Measurements from ENCODE around the gene FOXP1. TPM values are rescaled to one million over a fixed set of nuclear protein-coding genes. Genes with fewer than 3 reads are reported as not detected.

The FOXP1 gene
- total RNA-seq, 2 experiments from 2014 or later: 493 to 508 TPM

DNA sequence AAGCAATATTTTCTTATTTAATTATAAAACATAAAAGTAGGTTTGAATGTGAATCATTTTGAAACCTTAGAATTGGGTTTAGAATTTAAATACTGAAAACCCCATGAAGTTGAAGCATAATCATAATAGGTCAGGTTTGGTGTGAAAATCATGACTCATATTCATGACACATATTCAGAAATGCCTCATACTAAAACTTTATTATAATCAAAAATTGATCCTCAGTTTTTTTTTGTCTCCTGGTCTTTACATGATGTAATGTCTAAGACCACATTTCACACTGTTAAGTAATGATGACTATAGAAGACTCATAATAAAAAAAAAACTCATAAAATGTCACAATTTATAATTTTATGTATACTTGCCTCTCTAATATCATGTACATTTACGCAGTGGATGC is 190.4 kb downstream of the FOXP1 start:
- Histone ChIP-seq H3K27me3 (ENCODE audit: control insufficient read depth in 1 of 2, insufficient read depth in 2 of 2, low read length in 2 of 2) (no peaks in the 10 kb centered on the region), H3K36me3 (ENCODE audit: insufficient read depth, low read length) (no peaks in the 10 kb centered on the region), H3K4me1 (ENCODE audit: insufficient read depth, low read length) (peaks cover 40% of the 10 kb centered on the region), H3K4me3 (ENCODE audit: low read length) (no peak overlapping the region), H3K27ac (ENCODE audit: low read depth in 1 of 2, low read length in 2 of 2) (peak overlapping the region in 1 of 2 donors; percentile 26), H3K9me3 (ENCODE audit: control insufficient read depth in 1 of 2, insufficient read depth in 1 of 2, low read length in 2 of 2) (no peaks in the 10 kb centered on the region)
- Mint-ChIP-seq H3K27ac (peak overlapping the region; percentile 65), H3K4me3 (no peak overlapping the region), H3K4me1 (ENCODE audit: low read depth) (peaks cover 82% of the 10 kb centered on the region), H3K9me3 (no peaks in the 10 kb centered on the region), H3K27me3 (no peaks in the 10 kb centered on the region), H3K36me3 (ENCODE audit: low read depth) (peaks cover 19% of the 10 kb centered on the region)
- DNase-seq (peak in 2 of 14 experiments; percentile 45 to 55), ATAC-seq (ENCODE audit: poor library complexity) (no peak)
- no peak for TF ChIP-seq CTCF (IDR thresholded peaks at IDR 0.05)
- intact Hi-C loops (cut with DNase I, micrococcal nuclease): loop anchor here in 1 of 2 experiments (5.0 kb wide), 1 partner anchor 39 kb away; no protein-coding TSS in a partner anchor
- ChIA-PET CTCF (no interaction called here), POLR2A (no interaction called here)

DNA sequence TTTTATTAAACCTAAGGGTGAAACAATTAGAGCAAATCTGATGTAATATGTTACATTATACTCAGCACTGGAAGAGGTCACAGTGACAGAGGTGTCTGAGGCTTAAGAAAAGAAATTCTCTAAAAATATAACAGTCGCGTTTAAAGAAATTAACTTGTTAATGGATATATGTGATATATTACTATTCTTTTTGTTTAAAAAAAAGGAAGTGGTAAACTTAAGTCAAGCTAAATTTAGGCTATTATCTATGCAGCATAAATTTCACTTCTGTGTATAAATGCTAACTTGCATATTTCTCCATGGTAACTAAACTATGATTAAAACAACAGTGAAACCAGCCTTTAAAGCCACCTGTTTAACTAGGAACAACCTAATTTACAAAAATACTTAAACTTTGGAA is 191.3 kb downstream of the FOXP1 start:
- intact Hi-C loops (cut with DNase I, micrococcal nuclease): loop anchor here in 1 of 2 experiments (5.0 kb wide), 1 partner anchor 40 kb away; no protein-coding TSS in a partner anchor
- no peak for TF ChIP-seq CTCF (IDR thresholded peaks at IDR 0.05)
- Histone ChIP-seq H3K9me3 (ENCODE audit: control insufficient read depth in 1 of 2, insufficient read depth in 1 of 2, low read length in 2 of 2) (no peaks in the 10 kb centered on the region), H3K27me3 (ENCODE audit: control insufficient read depth in 1 of 2, insufficient read depth in 2 of 2, low read length in 2 of 2) (no peaks in the 10 kb centered on the region), H3K4me1 (ENCODE audit: insufficient read depth, low read length) (peaks cover 37% of the 10 kb centered on the region), H3K27ac (ENCODE audit: low read depth in 1 of 2, low read length in 2 of 2) (peak overlapping the region; percentile 32 to 84), H3K4me3 (ENCODE audit: low read length) (no peak overlapping the region), H3K36me3 (ENCODE audit: insufficient read depth, low read length) (no peaks in the 10 kb centered on the region)
- no peaks in the 10 kb centered on the region for H3K27me3 Mint-ChIP-seq
- H3K4me1 Mint-ChIP-seq (ENCODE audit: low read depth): peaks cover 82% of the 10 kb centered on the region
- peaks cover 22% of the 10 kb centered on the region for H3K36me3 Mint-ChIP-seq (ENCODE audit: low read depth)
- DNase-seq (peak in 3 of 14 experiments; percentile 37 to 57 (median 42)), ATAC-seq (ENCODE audit: poor library complexity) (peak; percentile 32)
- CTCF ChIA-PET: interaction anchor here (0.6 kb wide), 1 partner anchor 56 kb away, joined by 4 read pairs; no protein-coding TSS in a partner anchor
- H3K4me3 Mint-ChIP-seq: peak overlapping the region; percentile 75
- POLR2A ChIA-PET: interaction anchor here (0.7 to 1.4 kb wide), 3 partner anchors 36 to 51 kb away, joined by 3 to 4 read pairs (median 3); no protein-coding TSS in a partner anchor
- no peaks in the 10 kb centered on the region for H3K9me3 Mint-ChIP-seq
- peak overlapping the region; percentile 100 for H3K27ac Mint-ChIP-seq

GRCh38 chr3:71391361-71391760 is 192.2 kb downstream of the FOXP1 start:
- Mint-ChIP-seq H3K4me1 (ENCODE audit: low read depth) (peaks cover 82% of the 10 kb centered on the region), H3K4me3 (peak overlapping the region; percentile 62), H3K9me3 (no peaks in the 10 kb centered on the region), H3K27ac (peak overlapping the region; percentile 100), H3K27me3 (no peaks in the 10 kb centered on the region), H3K36me3 (ENCODE audit: low read depth) (peaks cover 22% of the 10 kb centered on the region)
- ChIA-PET POLR2A (interaction anchor here (1.1 to 1.4 kb wide), 3 partner anchors 35 to 69 kb away, joined by 3 to 4 read pairs (median 3); no protein-coding TSS in a partner anchor), CTCF (no interaction called here)
- DNase-seq (no peak), ATAC-seq (ENCODE audit: poor library complexity) (no peak)
- Histone ChIP-seq H3K4me1 (ENCODE audit: insufficient read depth, low read length) (peaks cover 32% of the 10 kb centered on the region), H3K27ac (ENCODE audit: low read depth in 1 of 2, low read length in 2 of 2) (peak overlapping the region; percentile 32 to 84), H3K4me3 (ENCODE audit: low read length) (no peak overlapping the region), H3K9me3 (ENCODE audit: control insufficient read depth in 1 of 2, insufficient read depth in 1 of 2, low read length in 2 of 2) (no peaks in the 10 kb centered on the region), H3K27me3 (ENCODE audit: control insufficient read depth in 1 of 2, insufficient read depth in 2 of 2, low read length in 2 of 2) (no peaks in the 10 kb centered on the region), H3K36me3 (ENCODE audit: insufficient read depth, low read length) (no peaks in the 10 kb centered on the region)
- intact Hi-C loops (cut with DNase I, micrococcal nuclease): loop anchor here in 1 of 2 experiments (5.0 kb wide), 1 partner anchor 41 kb away; no protein-coding TSS in a partner anchor
- no peak for TF ChIP-seq CTCF (IDR thresholded peaks at IDR 0.05)
